ENCODE measurements around the gene NME9.

The NME9 gene

DNA sequence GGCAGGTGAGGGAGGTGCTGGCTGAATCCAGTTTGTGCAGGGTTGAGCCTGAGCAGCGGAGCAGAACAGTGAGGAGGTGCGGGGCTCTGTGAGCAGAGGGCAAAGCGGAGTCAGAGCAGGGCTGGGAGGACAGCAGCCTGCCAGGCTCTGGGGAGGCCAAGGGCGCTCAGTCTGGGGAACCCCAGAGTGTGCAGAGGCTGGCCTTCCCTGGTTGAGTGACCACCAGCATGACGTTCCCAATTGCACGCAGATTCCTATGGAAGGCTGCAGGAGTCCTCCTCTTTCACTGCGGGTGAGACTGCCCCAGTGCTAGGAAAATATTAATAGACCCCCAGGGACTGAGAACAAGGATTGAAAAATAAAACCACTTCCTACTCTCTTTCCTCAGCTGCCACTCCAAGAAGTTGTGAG, 31.9 kb upstream of the NME9 start:
- no peak for DNase-seq

DNA sequence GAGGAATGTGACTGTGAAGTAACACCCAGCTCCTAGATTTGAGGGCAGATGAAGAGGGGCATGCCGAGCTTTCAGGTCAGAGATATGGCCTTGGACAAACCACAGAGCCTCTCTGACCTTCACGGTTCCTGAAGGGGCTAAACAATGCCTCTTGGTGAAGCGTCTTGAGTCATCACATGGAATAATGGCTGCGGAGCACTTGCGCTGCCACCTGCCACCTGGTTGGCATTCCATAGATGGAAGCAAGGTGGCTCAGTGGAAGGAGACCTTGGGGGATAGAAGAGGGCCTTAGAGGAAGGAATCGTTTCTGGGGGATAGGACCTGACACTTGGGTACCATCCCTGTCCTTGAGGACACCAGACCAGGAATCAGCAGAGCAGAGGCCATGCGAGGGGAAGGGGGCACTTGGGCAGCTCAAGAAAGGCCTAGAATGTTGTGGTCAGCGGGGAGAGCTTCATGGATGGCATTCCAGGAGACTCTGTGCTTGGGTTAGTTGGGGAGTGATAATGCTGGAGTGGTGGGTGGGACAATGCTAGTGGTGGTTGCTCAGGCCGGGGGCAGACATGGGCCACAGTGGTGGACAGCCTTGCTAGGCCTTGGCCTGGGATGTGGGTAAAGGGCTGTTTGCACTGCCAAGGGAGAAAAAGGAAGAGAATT, 31.3 kb upstream of the NME9 start:
- no peak for DNase-seq

DNA sequence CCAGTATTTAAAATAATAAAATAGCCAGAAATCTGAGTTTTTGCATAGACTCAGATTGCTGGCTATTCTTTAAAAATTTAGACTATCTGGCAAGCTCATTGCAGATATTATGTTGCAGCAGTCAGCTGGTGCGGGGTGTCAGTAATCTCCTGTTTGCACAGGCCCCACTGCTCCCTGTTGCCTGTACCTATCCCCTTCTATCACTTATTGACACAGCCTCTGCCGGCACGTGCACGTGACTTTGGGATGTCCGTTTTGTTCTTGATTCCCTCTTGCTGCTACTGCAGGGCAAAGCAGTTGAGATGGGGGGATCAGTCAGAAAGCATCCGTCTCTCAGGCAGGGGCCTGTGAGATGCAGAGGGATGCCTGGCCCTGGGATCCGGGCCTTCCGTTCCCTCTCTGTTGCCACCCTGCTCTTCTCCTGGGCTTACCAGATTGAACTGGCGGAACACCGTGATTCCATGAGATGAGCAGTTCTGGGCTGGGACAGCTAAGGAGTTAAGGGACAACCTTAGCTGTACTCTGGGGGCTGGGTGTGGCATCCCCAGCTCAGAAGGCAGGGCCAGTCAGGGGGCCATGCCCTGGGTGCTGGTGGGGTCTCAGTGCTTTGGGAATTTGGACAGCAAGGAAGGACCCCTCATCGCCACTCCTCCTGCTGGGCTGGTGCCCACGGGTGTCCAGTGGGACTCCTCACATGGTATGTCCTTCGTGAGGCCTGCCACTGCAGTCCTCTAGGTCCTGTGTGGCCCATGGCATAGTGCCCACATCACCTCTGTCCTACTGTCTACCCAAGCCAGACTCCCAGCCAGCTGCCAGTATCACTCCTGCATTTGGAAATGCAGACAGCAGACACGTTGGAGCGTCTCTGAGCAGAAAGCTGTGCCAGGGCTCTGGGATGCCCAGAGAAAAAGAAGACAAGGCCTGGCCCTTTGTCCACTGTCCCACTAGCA, 30.5 kb upstream of the NME9 start:
- no peak for DNase-seq

DNA sequence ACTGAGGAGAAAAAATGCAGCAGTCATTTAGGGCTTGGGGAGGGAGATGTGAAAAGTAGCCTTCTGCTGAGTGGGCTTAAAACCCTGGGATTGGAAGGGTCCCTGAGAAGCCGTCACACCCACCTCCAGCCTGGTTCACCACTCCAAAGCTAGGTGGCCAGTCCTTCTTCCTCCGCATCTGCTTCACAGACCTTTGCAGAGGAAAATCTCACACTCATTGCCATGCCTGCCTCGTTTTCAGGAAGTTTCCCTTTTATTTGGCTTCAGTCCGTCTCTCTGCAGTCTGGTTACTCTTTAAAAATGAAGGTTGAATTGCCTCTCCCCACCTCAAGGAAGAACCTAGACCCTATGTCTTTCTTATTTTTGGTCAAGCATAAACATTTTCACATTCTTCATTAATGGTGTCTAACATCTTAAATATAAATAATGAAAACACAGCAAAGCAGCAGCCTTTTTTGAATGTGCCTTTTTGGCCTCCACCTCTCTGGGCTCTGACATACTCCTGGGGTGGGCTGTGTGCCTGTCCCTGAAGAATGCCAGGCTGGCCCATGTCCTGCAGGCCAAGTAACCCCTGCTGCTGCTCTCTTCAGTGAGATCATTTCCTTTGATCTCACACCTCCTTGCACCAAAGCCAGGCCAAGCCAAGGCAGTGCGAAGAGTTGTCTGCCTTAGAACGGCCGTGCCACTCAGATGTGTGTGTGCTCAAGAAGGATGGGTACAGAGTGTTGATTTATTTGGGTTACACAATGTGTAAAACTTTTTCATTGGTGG, 29.7 kb upstream of the NME9 start:
- DNase-seq = no peak

DNA sequence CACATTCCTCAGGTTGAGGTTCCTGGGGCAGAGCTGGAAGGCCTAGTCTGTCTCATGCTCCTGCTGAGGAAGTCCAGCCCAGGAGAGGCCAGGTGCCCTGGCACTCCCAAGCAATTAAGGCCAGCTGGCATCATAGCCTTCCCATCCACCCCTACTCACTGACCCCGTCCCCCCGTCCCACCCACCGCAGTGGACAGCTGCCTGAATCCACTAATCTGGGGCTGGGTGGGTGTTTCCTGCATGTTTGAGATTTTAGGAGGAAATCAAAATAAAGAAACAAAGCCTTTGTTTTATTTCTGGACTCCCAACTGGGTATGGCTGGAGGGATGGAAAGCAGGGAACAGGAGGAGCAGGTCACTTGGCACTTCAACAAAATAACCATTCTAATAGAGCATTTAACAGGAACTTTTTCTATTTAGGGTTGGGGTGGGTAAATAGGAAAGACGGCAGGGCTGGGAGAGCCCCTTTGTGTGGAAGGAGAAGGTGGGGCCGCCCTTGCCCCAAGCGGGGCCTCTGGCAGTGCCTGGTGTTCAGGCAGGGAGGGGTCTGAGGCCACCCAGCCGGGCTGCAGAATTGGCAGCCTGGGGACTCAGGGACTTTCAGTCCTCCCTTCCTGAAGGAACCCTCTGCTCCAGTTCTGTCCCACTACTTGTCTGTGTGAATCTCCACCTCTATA, 27.2 kb upstream of the NME9 start:
- DNase-seq = no peak

DNA sequence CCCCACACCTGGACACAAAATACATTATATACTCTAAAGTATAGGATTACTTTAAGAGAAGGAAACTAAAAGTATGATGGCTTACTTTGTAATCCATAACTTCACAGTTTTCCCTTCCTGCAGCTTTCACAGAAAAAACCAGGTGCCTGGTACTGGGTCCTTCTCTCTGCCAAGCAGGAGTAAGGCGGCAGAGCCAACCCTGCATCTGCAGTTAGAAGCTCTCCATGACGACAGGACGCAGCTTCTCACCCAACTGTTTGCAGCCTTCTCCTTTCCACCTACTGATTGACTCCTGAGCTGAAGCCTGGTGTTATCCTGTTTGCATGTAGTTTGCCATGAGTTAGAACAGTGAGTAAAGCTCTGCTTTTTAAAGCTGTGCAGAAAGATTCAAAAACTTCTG, 25.4 kb upstream of the NME9 start:
- no peak for DNase-seq

DNA sequence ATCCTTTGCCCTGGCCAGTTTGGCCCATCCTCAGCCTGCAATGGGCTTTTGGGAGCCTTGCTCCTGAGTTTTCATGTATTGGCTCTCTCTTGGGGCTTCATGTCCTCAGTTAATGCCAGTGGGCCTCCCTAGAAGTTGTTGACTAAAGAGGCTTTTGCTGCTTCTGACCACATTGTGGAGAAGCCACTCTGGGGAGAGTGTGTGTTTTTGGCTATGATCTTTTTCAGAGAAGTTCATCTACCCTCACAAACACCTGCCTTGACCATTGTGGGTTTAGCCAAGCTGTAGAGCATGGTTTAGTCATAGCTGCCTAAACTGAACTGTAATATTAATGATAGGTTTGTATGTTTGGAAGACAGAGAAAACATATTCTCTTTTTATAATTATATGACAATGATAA, 24.7 kb upstream of the NME9 start:
- DNase-seq = no peak

DNA sequence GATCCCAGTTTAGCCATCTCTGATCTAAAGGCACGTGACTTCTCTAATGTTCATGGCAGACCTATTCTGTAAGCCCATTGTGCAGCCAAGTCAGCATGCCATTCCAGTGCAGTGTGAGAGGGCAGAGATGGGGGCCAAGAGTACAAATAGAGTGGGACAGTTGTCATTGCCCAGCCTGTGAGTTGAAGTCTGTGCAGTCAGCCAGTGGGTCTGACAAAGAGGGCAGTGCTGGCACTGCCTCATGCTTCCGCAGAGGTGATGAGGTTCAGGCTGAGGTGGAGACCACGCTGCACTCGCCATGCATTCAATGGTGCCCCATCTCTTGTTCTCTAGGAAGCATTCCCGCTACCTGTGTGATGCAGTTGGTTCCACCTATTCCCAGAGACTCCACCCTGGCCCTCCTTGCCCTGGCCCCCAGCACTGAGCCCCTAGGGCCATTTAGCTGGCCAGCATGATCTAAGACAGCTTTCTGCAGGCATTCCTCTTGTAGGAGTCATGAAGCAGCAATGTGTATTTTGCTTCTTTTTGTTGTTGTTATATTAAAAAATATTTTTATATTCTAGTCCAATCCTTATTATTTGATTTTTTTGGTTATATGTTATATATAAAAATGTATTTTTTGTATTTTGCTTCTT, 22.4 kb upstream of the NME9 start:
- DNase-seq = no peak

DNA sequence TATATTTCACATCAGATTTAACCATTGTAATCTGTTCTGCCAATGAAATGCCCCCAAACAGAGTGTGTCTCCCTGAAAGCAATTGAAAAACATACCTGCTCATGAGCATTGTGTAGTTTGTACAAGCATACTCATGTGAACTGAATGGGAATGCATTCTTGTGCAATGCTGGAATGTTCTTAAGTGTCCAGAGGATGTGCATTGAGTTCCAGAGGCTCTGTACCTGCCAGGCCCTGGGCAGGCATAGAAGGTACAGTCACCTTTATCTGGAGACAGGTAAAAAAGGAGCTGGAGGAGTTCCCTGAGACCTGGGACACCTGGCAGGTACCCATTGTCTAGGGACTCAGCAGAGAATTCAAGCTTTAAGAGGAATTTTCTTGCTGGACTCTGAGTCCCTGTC, 21.5 kb upstream of the NME9 start:
- DNase-seq = no peak

DNA sequence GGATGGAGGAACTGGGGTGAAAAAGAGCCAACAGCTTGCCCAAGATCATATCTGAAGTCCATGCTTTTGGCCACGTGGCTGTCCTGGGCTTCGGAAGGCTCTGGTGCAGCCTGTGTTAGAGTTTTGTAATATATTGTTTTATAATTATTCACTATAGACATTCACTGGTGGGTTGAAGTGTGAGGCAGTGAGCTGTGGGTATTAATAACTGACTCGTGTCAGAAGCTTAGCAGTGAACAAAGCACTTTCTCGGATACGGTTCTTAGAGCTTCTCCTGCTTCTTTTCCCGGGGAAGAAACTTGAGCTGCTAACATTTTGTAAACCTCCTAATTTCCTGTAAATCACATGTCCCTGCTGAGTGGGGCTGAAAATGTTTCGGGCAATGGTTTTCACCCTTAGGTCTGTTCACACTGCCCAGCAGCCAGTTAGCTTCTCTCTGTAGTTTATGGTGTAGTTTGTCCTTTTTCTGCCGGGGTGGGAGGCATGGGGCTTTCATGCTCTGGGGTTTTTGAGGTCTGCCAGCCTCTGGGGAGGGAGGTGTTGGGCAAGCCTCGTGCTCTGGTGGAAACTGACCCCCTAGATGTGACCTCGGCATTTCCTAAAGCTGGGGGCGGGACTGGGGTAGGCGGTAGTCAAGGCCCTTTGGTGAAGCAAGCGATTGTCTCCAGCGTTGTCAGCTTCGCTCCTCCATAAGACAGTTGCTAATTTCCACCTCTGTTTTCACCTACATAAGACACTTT, 20.4 kb upstream of the NME9 start:
- DNase-seq = no peak

DNA sequence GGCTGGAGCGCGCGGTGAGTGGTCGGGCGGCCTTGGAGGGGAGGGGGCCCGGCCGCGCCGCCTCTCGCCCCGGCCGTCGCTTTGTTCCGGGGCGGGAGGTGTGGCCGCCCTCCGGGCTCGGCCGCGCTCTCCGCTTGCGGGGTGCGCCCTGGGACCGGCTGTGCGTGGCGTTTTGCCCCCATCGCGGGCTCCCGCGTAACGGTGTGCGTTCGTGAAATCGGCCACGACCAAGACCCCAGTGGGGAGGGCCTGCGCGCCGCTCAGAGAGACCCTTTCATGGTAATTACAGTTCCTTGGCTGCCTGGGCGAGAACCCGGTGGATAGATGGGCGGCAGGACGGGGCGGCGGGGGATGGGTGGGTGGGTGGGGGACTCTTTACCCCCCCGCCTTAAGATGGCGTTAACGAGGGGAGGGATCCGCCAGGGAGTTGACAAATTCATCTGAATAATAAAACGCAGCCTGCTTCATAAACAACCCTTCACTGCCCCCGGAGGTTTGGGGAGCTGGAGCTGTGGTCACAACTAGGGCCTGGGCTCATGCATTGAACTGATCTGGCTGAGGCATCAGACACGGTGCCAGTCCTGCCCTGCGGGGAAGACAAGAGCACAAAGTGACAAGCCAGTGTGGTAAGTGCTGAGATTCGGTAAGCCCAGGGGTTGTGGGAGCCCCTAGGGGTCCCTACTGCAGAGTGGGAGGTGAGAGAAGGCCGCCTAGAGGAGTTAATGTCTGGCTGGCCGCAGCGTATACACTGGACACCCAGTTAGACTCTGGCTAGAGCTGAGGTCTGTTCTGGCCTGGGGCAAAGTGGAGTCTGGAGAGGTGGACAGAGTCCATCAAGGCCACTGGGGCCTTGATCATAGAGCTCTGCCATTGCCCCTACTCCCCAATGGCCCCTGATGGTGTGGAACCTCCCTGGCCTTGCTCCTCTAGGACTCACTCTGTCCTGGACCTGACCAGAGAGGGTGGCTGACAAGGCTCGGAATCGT, 19.4 kb upstream of the NME9 start:
- no peak for DNase-seq

DNA sequence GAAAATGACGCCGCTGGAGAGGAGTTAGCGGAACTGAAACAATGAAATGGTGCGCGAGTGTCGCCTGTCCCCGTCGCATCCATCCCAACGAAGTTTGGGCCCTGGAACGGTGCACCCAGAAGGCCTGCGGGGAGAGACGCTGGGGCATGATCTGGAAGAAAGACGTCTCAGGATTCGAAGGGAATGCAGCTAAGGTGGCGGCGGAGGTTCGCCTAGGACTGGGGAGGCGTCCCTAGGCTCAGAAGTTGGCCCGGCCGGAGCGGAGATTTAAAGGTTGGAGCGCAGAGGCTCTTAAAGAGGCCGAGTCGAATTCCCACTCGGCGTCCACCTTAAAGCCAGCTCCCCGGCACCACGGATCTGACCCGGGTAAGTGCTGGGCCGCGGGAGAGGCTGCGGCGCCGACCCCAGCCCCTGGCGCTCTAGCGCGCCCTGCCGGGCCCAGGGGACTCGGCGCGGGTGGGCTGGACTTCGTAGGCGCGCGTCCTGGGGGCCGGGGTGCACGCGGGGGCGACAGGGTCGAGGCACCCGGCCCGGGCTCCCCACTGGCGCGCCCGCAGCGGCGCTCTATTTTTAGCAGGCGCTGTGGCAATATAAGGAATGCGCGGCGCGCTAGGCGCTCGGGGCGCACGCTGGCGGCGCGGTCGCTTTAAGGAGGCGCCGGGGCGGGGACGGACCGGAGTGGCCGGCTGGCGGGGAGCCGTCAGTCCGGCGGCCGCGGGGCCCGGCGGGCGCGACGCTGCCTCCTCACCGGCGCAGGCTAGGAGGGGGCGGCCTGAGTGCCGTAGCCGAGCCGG, 18.5 kb upstream of the NME9 start, which contains the start of gene MRAS:
Gene MRAS, plus strand, starts transcription at position 620 of the 794 bp plus-strand sequence. CDS start 24,305 bp downstream, outside the sequence.
- DNase-seq = no peak

DNA sequence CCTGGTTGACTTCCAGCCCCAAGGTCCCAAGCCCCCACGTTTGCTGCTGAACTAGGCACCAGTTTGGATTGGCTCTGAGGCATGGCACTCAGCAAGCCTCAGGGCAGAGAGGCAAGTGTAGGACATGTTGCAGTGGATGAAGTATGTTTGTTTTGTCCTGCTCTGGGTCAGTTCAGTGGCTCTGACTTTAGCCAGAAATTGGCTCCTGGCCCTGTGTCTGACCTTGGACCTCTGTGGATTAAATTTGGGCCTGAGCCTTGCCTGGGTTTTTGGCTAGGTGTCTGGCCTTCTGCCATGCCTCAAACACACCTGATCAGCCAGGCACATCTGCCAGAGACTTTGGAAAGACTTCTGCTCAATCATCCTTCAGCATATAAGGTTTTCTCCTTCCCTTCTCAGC, 15.1 kb upstream of the NME9 start:
- no peak for DNase-seq

DNA sequence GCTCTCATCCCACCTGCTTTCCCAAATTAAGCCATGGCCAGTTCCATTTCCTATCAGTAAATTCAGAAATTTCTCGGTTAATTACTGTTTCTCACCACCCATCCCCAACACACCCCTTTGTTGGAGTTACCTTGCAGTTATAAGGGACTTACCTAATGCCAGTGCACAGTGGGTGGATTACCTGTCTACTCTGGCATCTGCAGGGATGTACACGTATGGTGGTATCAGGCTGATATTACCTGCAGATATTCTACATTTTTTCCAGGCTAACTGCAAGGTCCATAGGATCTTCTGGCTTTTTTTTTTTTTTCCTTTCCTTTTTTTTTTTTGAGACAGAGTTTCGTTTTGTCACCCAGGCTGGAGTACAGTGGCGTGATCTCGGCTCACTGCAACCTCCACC, 10.9 kb upstream of the NME9 start:
- no peak for DNase-seq

DNA sequence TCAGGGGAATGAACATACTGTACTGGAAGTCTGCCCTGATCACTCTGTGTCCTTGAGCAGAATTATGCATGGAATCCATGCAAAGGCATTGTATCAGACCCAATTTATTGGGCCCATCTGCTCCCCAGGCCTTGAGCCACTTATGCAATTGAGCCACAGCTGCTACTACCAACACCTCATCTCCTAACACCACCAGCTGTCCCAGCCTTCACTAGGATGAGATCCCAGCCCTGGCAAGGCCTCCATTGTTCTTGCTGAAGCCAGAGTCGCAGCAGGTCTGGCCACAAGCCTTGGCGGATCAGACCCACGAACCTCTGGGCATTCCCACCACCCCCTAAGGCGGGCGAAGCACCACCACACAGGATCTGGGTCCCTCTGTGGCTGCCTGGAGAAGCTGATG, 9.2 kb upstream of the NME9 start:
- DNase-seq = no peak

DNA sequence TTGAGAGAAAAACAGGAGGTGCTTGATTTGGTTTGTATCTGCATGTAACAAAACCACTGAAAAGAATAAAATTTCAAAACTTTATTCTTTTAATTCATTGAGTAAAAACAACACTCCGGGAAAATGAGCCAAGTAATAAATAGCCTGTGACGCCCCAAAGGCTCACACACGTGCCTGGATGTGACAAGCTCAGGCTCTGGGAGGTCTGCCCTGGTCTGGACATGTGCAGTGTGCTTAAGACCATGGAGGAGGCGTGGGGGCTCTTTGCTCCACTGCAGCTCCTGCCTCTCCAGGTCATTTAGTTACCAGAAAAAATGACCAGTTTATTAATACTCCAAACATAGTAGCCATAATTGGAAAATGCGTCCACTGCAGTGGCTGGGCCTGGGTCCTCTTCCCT, 8.6 kb upstream of the NME9 start:
- DNase-seq = no peak

DNA sequence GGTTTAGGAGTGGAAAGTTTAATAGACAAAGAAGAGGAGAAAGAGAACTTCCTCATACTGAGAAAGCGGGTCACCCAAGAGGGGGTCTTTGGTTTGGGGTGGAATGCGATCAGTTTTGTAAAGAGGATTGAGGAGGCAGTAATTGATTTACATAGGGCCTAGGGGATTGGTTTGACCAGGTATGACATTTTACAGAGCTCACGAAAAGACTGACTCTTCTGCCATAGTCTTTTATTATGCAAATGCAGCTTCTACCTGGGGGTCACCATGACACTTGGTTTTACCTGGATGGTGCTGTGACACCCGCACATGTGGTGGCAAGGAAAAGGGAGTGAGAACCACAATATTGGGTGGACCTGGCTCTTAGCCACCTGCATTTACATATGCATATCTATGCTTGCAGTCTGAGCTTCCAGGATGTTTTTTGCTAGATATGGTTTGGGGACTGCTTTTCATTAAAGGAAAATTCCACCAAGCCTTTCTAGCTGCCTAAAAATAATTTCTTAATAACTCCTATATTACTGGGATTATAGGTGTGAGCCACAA, 6.9 kb upstream of the NME9 start:
- DNase-seq = no peak

DNA sequence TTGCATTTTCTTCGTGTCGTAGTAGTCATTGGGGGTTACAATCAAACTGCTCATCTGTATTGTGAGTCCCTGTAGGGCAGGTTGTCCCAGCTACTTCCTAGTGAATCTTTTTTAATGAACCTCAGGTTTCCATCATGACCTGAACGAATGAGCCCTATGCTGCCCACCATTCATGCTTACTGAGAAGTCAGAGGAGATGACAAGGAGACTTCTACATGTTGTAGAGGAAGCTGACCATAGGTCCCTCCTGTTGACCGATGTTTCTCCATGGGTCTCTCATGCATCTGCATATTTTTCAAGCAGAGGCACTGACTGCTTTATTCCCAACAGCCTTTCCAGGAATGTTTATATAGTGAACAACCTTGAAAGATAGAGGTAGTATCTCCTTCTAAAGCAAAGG, 5.0 kb upstream of the NME9 start:
- no peak for DNase-seq

DNA sequence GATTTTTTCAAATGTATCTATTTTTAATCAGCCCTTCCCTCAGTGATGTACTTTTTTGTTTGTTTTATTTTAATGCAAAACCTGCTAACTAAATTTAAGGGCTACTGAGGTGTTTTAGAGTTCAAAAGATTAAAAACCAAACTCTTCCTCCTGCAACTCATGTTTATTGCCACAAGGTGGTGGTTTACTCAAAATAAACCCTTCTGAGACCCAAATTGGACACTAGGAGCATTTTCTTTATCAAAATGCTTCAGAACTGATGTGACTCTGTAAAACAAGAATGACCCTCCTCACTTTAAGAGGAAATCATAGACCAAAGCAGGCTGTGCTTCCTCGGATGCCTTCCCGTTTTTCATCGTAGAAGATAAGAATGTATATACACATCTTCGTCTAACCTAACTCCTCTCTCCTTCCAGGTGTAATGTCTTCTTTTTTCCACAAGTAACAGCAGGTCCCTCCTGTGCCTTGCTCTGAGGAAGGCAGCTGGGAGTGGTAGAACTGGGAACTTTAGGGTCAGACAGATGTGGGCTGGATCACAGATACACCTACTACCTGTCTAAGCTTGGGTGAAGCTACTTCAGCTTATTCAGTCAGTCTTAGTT, 2.9 kb upstream of the NME9 start:
- no peak for DNase-seq
